AG09319 (cell line): ENCODE results near the gene F11R.

ENCODE experiments used
- DNase-seq: peaks from one replicate; pipeline ENCODE4 v3.0.0-alpha.2; 2010; ENCODE audit warnings: low read depth; ENCODE audit errors: extremely low read depth
- TF ChIP-seq, protein P1 (sequence below): IDR thresholded peaks from 2 replicates; pipeline ENCODE4 v1.5.1; 2011; ENCODE audit warnings: low read depth, mild to moderate bottlenecking, inconsistent platforms, low read length, moderate library complexity

The F11R gene

DNA sequence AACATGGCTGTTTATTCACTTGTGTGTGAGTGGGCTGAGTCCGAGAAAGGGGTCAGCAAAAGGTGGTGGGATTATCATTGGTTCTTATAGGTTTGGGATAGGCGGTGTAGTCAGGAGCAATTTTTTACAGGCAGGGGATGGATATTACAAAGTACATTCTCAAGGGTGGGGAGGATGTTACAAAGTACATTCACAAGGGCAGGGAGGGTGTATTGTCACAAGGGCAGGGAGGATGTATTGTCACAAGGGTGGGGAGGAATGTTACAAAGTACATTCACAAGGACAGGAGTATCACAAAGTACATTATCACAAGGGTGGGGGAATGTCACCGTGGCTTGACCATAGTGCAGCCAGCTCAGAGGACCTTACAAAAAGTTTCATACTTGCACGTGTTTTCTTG, 35.2 kb downstream of the F11R start:
- TF ChIP-seq, protein P1, sequence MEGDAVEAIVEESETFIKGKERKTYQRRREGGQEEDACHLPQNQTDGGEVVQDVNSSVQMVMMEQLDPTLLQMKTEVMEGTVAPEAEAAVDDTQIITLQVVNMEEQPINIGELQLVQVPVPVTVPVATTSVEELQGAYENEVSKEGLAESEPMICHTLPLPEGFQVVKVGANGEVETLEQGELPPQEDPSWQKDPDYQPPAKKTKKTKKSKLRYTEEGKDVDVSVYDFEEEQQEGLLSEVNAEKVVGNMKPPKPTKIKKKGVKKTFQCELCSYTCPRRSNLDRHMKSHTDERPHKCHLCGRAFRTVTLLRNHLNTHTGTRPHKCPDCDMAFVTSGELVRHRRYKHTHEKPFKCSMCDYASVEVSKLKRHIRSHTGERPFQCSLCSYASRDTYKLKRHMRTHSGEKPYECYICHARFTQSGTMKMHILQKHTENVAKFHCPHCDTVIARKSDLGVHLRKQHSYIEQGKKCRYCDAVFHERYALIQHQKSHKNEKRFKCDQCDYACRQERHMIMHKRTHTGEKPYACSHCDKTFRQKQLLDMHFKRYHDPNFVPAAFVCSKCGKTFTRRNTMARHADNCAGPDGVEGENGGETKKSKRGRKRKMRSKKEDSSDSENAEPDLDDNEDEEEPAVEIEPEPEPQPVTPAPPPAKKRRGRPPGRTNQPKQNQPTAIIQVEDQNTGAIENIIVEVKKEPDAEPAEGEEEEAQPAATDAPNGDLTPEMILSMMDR, result no peak
- DNase-seq, result no peak

DNA sequence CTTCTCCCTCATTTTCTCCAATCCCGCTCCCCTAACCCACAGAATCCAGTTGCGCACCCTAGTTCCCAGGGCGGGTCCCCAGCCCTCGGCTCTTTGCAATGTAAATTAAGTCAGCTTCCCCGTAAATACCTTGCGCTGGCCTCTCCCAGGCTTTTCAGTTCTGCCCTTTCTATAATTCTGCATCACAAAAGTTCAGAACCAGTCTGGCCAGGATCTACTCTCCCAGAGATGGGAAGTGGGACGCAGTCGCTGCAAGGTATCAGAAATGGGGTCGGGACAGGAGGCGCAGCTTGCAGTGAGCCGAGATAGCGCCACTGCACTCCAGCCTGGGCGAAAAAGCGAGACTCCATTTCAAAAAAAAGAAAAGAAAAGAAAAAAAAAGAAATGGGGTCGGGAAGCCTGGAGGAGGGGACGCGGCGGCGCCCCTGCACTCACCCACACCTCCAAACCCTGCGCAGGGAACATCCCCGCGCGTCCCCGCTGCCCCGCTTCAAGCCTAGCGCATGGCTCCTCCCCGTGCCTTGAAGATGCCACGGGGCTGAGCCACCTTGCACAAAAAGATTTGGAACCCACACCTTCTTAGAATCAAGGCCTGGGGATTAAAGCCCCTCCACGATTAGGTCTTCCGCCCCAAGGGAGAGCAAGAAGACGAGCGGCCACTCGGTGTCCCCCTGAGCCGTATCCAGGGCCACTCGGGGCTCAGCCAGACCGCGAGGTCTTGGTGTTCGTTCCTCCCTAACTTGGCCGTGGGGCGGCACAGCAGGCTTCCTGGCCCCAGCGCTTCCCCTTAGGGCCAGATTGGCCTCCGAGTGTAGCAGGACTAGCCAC, 39.2 kb downstream of the F11R start:
- no peak for DNase-seq
- TF ChIP-seq, protein P1, result no peak

DNA sequence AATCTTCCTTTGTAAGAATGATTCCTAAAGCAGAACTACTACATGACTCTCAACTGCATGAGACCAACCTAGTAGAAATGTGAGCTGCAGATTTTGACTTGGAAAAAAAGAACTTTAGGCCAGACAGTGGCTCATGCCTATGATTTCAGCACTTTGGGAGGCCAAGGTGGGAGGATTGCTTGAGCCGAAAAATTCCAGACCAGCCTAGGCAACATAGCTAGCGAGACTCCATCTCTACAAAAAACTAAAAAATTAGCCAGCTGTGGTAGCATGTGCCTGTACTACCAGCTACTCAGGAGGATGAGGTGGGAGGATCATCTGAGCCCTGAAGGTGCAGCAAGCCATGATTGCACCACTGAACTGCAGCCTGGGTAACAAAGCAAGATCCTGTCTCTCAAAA, 41.7 kb downstream of the F11R start:
- TF ChIP-seq, protein P1, result no peak
- no peak for DNase-seq

DNA sequence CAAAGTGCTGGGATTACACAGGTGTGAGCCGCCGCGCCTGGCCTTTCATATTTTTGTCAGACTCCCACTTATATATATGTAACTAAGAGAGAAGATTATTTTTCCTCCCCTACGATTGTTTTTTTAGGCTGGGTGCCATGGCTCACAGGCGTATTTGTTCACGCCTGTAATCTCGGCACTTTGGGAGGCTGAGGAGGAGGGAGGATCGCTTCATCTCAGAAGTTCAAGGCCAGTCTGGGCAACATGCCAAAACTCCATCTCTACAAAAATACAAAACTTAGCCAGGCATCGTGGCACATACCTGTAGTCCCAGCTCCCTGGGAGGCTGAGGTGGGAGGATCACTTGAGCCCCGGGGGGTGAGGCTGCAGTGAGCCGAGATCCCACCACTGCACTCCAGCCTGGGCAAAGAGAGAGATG, 42.4 kb downstream of the F11R start:
- TF ChIP-seq, protein P1, result no peak
- DNase-seq, result no peak

DNA sequence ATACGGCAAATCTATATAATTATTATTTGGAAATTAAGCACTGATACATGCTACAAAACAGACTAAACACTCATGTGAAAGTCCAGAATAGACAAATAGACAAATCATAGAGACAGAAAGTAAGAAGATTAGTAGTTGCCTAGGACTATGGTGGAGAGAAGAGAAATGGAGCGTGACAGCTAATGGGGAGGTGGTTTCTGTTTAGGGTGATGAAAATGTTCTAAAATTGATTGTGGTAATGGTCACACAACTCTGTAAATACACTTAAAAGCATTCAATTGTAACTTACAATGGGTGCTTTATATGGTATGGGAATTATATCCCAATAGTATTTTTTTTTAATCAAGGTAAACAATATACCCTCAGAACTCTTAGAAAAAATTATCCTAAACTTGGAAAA, 45.9 kb downstream of the F11R start:
- no peak for DNase-seq
- TF ChIP-seq, protein P1, result no peak

DNA sequence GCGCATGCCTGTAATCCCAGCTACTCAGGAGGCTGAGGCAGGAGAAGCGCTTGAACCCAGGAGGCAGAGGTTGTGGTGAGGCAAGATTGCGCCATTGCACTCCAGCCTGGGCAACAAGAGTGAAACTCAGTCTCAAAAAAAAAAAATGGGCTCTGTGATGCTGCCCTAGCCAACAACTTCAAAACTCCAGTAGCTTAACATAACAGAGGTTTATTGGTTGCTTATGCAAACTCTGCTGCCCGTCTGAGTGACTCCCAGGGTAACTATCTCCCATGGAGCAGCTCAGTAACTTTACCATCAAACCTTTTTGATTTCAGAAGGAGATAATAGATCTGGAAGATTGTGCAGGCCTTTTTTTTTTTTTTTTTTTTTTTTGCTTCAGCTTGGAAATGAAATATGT, 47.5 kb downstream of the F11R start:
- TF ChIP-seq, protein P1, result no peak
- no peak for DNase-seq

DNA sequence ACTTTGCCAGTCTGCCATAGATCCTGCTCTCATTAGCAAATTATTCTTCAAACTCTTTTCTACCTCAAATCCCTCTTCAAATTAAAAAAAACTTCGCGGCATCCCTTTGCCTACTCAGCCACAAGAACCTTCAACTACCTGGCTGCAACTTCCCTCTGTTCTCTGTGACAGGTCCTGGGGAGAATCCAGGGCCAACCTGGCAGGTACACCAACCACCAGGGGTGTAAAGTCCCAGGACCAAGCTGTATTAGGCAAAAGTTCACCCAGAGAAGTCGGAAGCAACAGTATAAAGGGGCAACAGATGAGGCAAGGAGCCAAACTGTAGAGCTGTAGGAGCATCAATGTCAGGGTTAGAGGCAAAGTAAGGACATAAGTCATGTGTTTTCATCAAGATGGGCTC, 48.0 kb downstream of the F11R start:
- TF ChIP-seq, protein P1, result no peak
- no peak for DNase-seq
